CD4-positive, alpha-beta T cell treated with Interleukin-6 for 4 hours (primary cell): ENCODE data around the gene KRTAP5-2.
"Not testable (repeated sequence)": the region's sequence is repeated elsewhere in the genome, so short reads cannot be mapped to it uniquely, and the experiment has no call there.

Experiments used
- DNase-seq: peaks from one replicate; pipeline ENCODE4 v3.0.0-alpha.2; 2020; ENCODE audit warnings: mixed read lengths

KRTAP5-2 gene

DNA sequence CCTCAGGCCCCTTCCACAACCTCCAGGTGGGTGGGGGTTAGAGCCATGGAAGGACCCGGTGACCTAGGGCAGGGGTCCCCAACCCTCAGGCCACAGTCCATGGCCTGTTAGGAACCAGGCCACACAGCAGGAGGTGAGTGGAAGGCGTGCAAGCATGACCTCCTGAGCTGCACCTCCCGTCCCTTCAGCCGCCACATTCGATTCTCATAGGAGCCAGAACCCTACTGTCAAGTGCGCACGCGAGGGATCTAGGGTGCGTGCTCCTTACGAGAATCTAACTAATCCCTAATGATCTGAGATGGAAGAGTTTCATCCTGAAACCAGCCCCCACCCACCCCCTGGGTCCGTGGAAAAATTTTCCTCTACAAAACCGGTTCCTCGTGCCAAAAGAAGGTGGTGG lies 27.4 kb upstream of the KRTAP5-2 start:
- no peak for DNase-seq

DNA sequence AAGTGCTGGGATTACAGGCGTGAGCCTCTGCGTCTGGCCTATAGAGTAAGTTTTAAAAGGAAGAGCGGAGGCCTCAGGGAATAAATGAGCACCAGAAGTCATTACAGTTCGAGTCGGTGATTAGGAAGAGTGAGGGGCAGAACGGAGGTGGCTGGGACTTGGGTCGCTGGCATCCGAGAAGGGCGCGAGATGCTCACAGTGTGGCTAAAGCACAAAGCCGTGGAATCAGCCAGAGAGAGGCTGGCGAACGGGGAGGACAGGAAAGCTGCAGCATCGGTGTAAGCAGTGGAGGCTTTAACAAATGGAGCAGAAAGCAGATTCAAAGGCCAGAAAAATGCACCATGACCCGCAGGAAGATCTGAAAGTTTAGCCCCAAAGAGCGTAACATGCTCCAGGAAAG lies 26.5 kb upstream of the KRTAP5-2 start:
- DNase-seq: no peak

GRCh38 chr11:1623716-1624115 lies 25.6 kb upstream of the KRTAP5-2 start:
- no peak for DNase-seq

DNA sequence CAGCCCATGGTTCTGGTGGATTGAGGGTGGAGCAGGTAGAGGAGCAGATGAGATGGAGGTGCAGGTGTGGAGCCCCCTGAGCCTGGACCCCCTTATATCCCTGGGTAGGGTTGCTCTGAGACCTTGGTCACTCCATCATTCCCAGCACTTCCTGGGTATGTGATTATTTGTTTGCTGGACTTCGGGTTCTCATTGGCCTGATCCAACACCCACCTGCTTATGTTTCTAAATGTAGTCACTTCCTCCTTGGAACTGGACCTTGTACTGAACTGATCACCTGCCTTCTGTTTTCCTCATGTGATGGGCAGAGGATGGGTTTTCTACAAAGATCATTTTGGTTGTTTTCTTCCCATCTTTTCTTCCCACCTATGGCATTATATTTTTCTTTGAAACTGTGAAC lies 24.0 kb upstream of the KRTAP5-2 start, which contains the start of gene KRTAP5-4:
TSS of gene KRTAP5-4 (minus strand) at position 53 of the 400 bp plus-strand sequence. CDS start at position 8, 45 bp downstream.
- DNase-seq: no peak

- peak; percentile 23 for DNase-seq
These were observed 21.4 kb upstream of the KRTAP5-2 start for GRCh38 chr11:1619449-1619848.

GRCh38 chr11:1618231-1618630 lies 20.1 kb upstream of the KRTAP5-2 start:
- no peak for DNase-seq

DNA sequence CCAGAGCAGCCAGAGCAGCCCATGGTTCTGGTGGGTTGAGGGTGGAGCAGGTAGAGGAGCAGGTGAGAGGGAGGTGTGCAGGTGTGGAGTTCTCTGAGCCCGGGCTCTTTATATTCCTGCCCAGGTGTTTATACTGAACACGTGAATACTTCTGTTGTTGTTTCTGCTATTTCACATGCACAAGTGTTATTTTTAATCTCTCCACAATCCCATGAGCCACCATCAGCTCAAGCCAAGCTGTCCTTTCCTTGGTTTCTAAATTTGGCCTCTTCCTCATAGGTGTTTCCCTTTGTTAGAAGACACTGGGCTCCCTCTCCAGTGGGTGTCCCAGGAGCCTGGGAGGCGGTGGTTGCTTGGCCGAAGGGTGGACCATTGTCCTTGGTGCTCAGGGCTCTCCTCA lies 10.3 kb upstream of the KRTAP5-2 start, which contains the start of gene KRTAP5-3:
TSS of gene KRTAP5-3 (minus strand) at position 101 of the 400 bp plus-strand sequence. CDS start at position 23, 78 bp downstream.
- no peak for DNase-seq

- DNase-seq: not testable (repeated sequence)
These were observed 9.8 kb upstream of the KRTAP5-2 start for GRCh38 chr11:1607901-1608300.

GRCh38 chr11:1607156-1607845 lies 9.2 kb upstream of the KRTAP5-2 start:
- DNase-seq: not testable (repeated sequence)

DNA sequence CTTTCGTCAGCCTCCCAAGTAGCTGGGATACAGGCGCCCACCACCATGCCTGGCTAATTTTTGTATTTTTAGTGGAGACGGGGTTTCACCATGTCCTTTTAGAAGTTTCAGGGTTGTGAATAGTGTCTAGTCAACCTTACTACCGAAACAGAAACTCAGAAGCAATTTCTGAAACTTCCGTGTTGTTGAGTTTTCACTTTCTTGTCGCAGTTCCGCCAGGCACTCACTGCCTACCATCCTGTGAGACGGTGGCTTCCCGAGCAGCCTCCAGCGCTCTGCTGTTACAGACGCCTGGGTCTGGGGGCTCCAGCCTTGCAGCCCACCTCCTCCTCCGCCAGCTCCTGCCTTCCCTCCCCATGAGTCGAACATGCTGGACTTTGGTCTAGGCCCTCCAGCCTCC lies 7.8 kb upstream of the KRTAP5-2 start:
- peak; percentile 24 for DNase-seq

DNA sequence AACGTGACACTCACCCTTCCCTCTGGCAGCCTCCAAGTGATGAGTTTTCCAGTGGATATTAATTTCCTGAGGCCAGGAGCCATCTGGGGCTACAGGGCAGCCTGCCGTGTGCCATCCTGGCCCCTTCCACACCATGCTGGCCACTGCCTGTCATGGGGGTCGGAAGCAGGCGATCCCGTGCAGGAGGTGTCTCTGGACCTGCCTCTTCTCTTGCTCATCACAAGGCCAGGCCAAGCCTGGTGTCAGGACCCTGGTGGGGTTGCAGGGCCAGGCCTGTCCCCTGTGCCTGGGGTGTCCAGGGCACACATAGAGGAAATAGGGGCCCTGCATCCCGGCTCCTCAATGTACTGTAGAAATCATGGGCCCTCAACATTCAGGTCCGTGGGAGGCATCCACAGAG lies 6.6 kb upstream of the KRTAP5-2 start:
- DNase-seq: no peak

DNA sequence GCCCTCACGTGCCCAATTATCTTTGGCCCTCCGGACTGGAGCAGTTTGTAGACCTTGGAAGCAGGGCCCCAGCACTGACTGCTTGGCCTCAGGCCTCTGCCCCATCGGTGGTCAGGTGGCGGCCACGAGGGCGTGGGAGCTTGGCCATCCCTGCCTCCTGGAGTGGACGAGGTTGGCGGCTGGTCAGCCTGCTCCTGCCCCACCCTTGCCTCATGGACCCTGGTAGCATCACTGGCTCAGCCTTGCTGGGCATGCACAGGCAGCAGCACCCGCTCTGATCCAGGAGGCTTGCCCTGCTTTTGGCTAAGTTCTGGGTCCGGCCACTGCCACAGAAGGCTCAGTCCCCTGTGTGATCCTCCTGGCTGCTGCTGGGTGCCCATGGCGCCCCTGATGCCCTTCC lies 6.1 kb upstream of the KRTAP5-2 start:
- DNase-seq: no peak

- DNase-seq: no peak
These were observed 5.5 kb upstream of the KRTAP5-2 start for GRCh38 chr11:1603629-1604028.

GRCh38 chr11:1601663-1602062 lies 3.6 kb upstream of the KRTAP5-2 start:
- DNase-seq: not testable (repeated sequence)

DNA sequence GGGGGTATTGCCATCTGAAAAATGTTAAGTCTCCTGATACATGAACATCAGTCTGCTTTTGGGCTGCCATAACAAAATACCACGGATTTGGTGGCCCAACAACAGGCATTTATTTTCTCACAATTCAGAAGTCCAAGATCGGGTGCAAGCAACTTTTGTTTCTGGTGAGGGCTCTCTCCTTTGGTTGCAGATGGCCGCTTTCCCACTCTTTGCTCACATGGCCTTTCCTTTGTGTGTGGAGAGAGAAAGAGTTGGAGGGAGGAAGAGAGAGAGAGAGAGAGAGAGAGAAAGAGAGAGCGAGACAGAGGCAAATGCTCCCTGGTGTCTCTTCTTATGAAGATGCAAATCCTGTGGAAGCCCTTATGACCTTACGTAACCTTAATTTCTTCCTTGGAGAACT lies 2.5 kb upstream of the KRTAP5-2 start:
- no peak for DNase-seq

GRCh38 chr11:1598816-1599215 lies 722 bp upstream of the KRTAP5-2 start:
- DNase-seq: no peak

DNA sequence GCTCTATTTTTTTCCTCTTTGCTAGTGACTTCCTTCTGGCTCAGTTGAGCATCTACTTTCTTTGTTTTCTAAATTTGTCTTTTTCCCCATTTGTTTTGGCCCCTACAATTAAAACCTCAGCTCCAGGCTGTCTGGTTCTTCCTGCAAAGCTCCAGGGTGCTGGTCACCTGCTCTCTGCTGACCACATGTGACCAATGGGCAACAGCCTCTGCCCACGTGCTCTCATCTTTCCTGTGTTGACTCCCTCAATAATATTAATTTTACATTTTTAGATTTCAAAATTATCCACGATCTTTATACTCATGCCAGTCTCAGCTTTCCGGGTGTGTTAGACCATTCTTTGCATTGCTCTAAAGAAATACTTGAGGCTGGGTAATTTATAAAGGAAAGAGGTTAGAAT lies 312 bp upstream of the KRTAP5-2 start:
- not testable (repeated sequence) for DNase-seq

DNA sequence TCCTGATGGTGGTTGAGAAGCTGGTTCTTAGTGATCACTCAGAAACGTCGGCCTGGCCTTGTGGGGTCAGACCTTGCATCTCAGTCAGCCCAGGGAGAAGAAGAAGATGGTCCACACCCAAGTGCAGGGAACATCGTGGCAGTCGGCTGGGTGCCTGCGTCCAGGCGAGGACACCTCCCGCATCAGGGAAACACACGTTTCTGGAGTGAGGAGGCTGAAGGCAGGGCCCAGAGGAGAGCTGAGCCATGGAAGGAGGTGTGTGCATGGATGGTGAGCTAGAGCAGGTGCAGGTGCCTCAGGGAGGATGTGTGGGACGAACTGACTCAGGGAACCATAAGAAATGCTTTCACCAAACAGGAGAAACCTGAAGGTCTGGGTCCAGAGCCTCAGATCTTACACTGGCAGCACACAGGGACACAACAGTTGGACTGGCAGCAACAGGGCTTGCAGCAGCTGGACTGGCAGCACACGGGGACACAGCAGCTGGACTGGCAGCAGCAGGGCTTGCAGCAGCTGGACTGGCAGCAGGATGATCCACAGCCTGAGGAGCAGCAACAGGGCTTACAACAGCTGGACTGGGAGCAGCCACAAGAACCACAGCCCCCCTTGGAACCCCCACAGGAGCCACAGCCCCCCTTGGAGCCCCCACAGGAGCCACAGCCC lies 632 bp downstream of the KRTAP5-2 start:
- DNase-seq: no peak

DNA sequence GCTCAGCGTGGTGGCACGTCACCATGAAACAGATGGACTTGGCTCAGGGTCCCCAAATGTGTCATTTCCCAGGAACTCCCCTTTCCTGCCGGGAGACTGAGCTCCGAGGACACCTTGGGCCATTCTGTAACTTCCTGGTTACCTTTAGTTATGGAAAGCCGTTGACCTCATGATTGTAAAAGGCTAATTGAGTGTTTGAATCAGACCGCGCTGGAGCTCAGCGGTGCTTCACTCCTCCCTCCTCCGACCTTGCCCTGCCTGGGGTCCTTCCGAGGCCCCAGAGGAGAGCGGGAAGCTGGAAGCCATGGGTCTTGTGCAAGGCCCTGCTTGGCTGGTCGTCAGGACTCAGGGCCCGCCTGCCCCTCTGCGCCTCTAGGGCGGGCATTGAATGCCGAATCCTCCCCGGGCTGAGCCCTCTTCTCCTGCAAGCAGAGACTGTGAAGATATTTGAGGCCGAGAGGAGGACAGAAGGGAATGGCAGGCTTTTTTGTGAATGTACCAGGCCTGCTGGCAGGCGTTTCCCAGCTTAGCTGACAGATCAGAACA lies 1.4 kb downstream of the KRTAP5-2 start:
- DNase-seq: not testable (repeated sequence)

GRCh38 chr11:1595994-1596575 lies 2.0 kb downstream of the KRTAP5-2 start:
- DNase-seq: not testable (repeated sequence)

DNA sequence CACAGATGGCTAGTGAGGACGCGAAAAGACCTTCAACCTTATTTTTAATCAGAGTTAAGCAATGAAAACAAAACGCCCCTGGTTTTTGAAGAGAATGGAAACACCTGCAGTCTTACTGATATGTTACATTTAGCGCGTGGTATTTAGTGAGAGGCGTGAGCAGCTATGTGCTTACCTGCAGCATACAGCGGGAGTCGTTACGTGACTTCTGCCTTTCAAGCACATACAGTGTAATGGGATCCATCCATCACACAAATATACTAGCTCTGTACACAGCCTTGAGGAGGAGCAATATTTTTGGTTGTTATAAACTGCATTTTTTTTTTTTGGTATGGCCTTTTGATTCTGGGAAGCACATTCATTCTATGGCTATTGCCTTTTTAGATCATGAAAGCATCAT lies 5.5 kb downstream of the KRTAP5-2 start:
- no peak for DNase-seq

- no peak for DNase-seq
These were observed 8.1 kb downstream of the KRTAP5-2 start for GRCh38 chr11:1589996-1590395.

GRCh38 chr11:1589191-1589963 lies 8.7 kb downstream of the KRTAP5-2 start:
- peak; percentile 39 for DNase-seq
